Spleen (tissue), 3 donors: ENCODE measurements around the gene MLC1.

Experiments
- POLR2A ChIP-seq, 3 donors: fragments of 450-650 bp; IDR thresholded peaks; one replicate each; pipeline ENCODE4 v1.5.1; 2017; ENCODE audit warnings: antibody characterized with exemption in 3 of 3, mild to moderate bottlenecking in 1 of 3
- POLR2AphosphoS5 ChIP-seq, 3 donors: sonication (generic); formaldehyde crosslinking; IDR thresholded peaks; one replicate each; pipeline ENCODE4 v1.5.1; 2017; ENCODE audit warnings: antibody characterized with exemption in 3 of 3

- TF ChIP-seq POLR2A (IDR thresholded peaks at IDR 0.05) (no peak), POLR2AphosphoS5 (IDR thresholded peaks at IDR 0.05) (no peak)
Observed at GRCh38 chr22:50082197-50082715, 3.0 kb downstream of the MLC1 start.
